GM21360 (cell line): ENCODE measurements around the gene PACS2.
"Not testable (repeated sequence)": the region's sequence is repeated elsewhere in the genome, so short reads cannot be mapped to it uniquely, and the experiment has no call there.

Source experiments
- ATAC-seq: cut with Tn5 transposase; IDR thresholded peaks from one replicate; pipeline ENCODE4 v1.9.1; 2021; ENCODE audit warnings: mild to moderate bottlenecking, moderate library complexity; ENCODE audit not compliant: unreplicated experiment

PACS2 gene

GRCh38 chr14:105287249-105288102 is 27.1 kb upstream of the PACS2 start:
- no peak for ATAC-seq

- not testable (repeated sequence) for ATAC-seq
Measured at GRCh38 chr14:105288936-105289335, 25.6 kb upstream of the PACS2 start.

- ATAC-seq = no peak
Measured at GRCh38 chr14:105290621-105291346, 23.8 kb upstream of the PACS2 start.

- ATAC-seq = no peak
Measured at GRCh38 chr14:105292826-105293711, 21.5 kb upstream of the PACS2 start.

GRCh38 chr14:105294142-105294597 is 20.4 kb upstream of the PACS2 start:
- no peak for ATAC-seq

GRCh38 chr14:105297311-105297710 is 17.2 kb upstream of the PACS2 start:
- not testable (repeated sequence) for ATAC-seq

GRCh38 chr14:105299654-105300541 is 14.7 kb upstream of the PACS2 start:
- ATAC-seq = peak; percentile 12

GRCh38 chr14:105300542-105301102 is 13.9 kb upstream of the PACS2 start, which contains the start of gene BRF1:
Gene BRF1, minus strand, starts transcription at chr14:105301001. Its CDS starts 372 bp downstream, at chr14:105300629.
- peak; percentile 76 for ATAC-seq

GRCh38 chr14:105301103-105301914 is 13.2 kb upstream of the PACS2 start:
- peak; percentile 67 for ATAC-seq

GRCh38 chr14:105301915-105302249 is 12.7 kb upstream of the PACS2 start:
- not testable (repeated sequence) for ATAC-seq

- no peak for ATAC-seq
Measured at GRCh38 chr14:105303949-105304348, 10.6 kb upstream of the PACS2 start.

GRCh38 chr14:105304565-105304964 is 10.0 kb upstream of the PACS2 start:
- no peak for ATAC-seq

GRCh38 chr14:105305345-105305744 is 9.2 kb upstream of the PACS2 start:
- no peak for ATAC-seq

GRCh38 chr14:105305791-105306190 is 8.8 kb upstream of the PACS2 start:
- ATAC-seq = no peak

GRCh38 chr14:105307052-105307727 is 7.4 kb upstream of the PACS2 start:
- no peak for ATAC-seq

- no peak for ATAC-seq
Measured at GRCh38 chr14:105309371-105309770, 5.2 kb upstream of the PACS2 start.

GRCh38 chr14:105311838-105312237 is 2.7 kb upstream of the PACS2 start:
- no peak for ATAC-seq

- no peak for ATAC-seq
Measured at GRCh38 chr14:105312973-105313372, 1.6 kb upstream of the PACS2 start.
